Measurements from ENCODE around the gene RERE. TPM values are rescaled to one million over a fixed set of nuclear protein-coding genes. Genes with fewer than 3 reads are reported as not detected.
A peak's percentile ranks its signal among the peaks of the same experiment; 100 is the strongest.

RERE gene
- total RNA-seq, 1 experiment from 2014 or later, result 37.1 TPM

- no peak for DNase-seq (ENCODE audit: low spot score)
These were observed 407.8 kb downstream of the RERE start for GRCh38 chr1:8409606-8410005.

- peak; percentile 75 for DNase-seq (ENCODE audit: low spot score)
These were observed 408.3 kb downstream of the RERE start for GRCh38 chr1:8409106-8409505.

GRCh38 chr1:8408151-8408839 lies 409.1 kb downstream of the RERE start:
- DNase-seq (ENCODE audit: low spot score), result peak; percentile 72

- no peak for DNase-seq (ENCODE audit: low spot score)
These were observed 409.8 kb downstream of the RERE start for GRCh38 chr1:8407652-8408051.

GRCh38 chr1:8406960-8407359 lies 410.5 kb downstream of the RERE start:
- DNase-seq (ENCODE audit: low spot score), result no peak

- no peak for DNase-seq (ENCODE audit: low spot score)
These were observed 411.4 kb downstream of the RERE start for GRCh38 chr1:8406011-8406410.

- DNase-seq (ENCODE audit: low spot score), result no peak
These were observed 412.7 kb downstream of the RERE start for GRCh38 chr1:8404460-8405370.

- no peak for DNase-seq (ENCODE audit: low spot score)
These were observed 415.2 kb downstream of the RERE start for GRCh38 chr1:8402109-8402710.

GRCh38 chr1:8398677-8399076 lies 418.8 kb downstream of the RERE start:
- no peak for DNase-seq (ENCODE audit: low spot score)

GRCh38 chr1:8398086-8398485 lies 419.4 kb downstream of the RERE start:
- no peak for DNase-seq (ENCODE audit: low spot score)

- DNase-seq (ENCODE audit: low spot score), result no peak
These were observed 419.9 kb downstream of the RERE start for GRCh38 chr1:8397511-8397910.

GRCh38 chr1:8396786-8397406 lies 420.5 kb downstream of the RERE start:
- DNase-seq (ENCODE audit: low spot score), result no peak

- DNase-seq (ENCODE audit: low spot score), result no peak
These were observed 421.2 kb downstream of the RERE start for GRCh38 chr1:8396083-8396785.

- no peak for DNase-seq (ENCODE audit: low spot score)
These were observed 422.0 kb downstream of the RERE start for GRCh38 chr1:8395433-8395866.

- DNase-seq (ENCODE audit: low spot score), result no peak
These were observed 422.8 kb downstream of the RERE start for GRCh38 chr1:8394456-8395321.

- no peak for DNase-seq (ENCODE audit: low spot score)
These were observed 424.9 kb downstream of the RERE start for GRCh38 chr1:8392522-8392921.

GRCh38 chr1:8390707-8391106 lies 426.7 kb downstream of the RERE start:
- no peak for DNase-seq (ENCODE audit: low spot score)

GRCh38 chr1:8389958-8390535 lies 427.4 kb downstream of the RERE start:
- DNase-seq (ENCODE audit: low spot score), result no peak

- no peak for DNase-seq (ENCODE audit: low spot score)
These were observed 428.5 kb downstream of the RERE start for GRCh38 chr1:8388732-8389562.

Data from HT-29 (cell line).